MCF 10A (cell line): Measurements from ENCODE around the gene PDHX. TPM values are rescaled to one million over a fixed set of nuclear protein-coding genes. Genes with fewer than 3 reads are reported as not detected.

Experiments used
- BruUV-seq: library from RNA; stranded (reverse); fragments of 400-500 nt; replicated peaks from 2 replicates; lab custom pipeline; 2021; lab: Mats Ljungman, UMichigan
- CTCF ChIA-PET: fragments of 300-600 bp; sonication (Branson Sonifier 250); formaldehyde crosslinking; extraction: SDS; loops from one replicate; lab custom pipeline; 2021; ENCODE audit warnings: antibody characterized with exemption, inconsistent platforms; lab: Yijun Ruan, JAX
- POLR2A ChIA-PET: fragments of 300-600, 350-650 bp; sonication (Branson Sonifier 250); formaldehyde crosslinking; extraction: SDS; loops from one replicate; lab custom pipeline; 2020; ENCODE audit warnings: antibody characterized with exemption, inconsistent platforms; lab: Yijun Ruan, JAX
- DNase-seq: peaks from one replicate; pipeline ENCODE4 v3.0.0-alpha.2; 2018; ENCODE audit not compliant: unreplicated experiment
- H3K27ac Mint-ChIP-seq: one replicate; pipeline ENCODE4 v1.8.0; 2022; ENCODE audit warnings: mild to moderate bottlenecking, low read depth, mixed read lengths; ENCODE audit not compliant: unreplicated experiment
- H3K27me3 Mint-ChIP-seq: one replicate; pipeline ENCODE4 v1.8.0; 2022; ENCODE audit warnings: mixed read lengths; ENCODE audit not compliant: insufficient read depth, unreplicated experiment
- H3K36me3 Mint-ChIP-seq: one replicate; pipeline ENCODE4 v1.8.0; 2022; ENCODE audit warnings: mild to moderate bottlenecking, moderate library complexity, mixed read lengths; ENCODE audit not compliant: insufficient read depth, unreplicated experiment
- H3K4me1 Mint-ChIP-seq: one replicate; pipeline ENCODE4 v1.8.0; 2022; ENCODE audit warnings: mixed read lengths; ENCODE audit not compliant: insufficient read depth, unreplicated experiment
- H3K4me3 Mint-ChIP-seq: one replicate; pipeline ENCODE4 v1.8.0; 2022; ENCODE audit warnings: mild to moderate bottlenecking, moderate library complexity, mixed read lengths; ENCODE audit not compliant: unreplicated experiment
- H3K9me3 Mint-ChIP-seq: one replicate; pipeline ENCODE4 v1.8.0; 2022; ENCODE audit warnings: mixed read lengths; ENCODE audit not compliant: unreplicated experiment
- intact Hi-C: fragments of 100-400 bp; cut with micrococcal nuclease; formaldehyde crosslinking; loops from 2 replicates; pipeline ENCODE4 v1.14.1; 2022
- total RNA-seq: library from RNA; stranded (reverse); gene quantifications from 2 replicates; pipeline ENCODE4 v1.2.3, GENCODE V29; 2022
- TF ChIP-seq, protein P1 (sequence below): fragments of 200-600 bp; IDR thresholded peaks from one replicate; pipeline ENCODE4 v1.8.0; 2022; ENCODE audit warnings: antibody characterized with exemption, mild to moderate bottlenecking; ENCODE audit not compliant: unreplicated experiment

Gene PDHX
- total RNA-seq, 1 experiment from 2014 or later: 35.9 TPM

DNA sequence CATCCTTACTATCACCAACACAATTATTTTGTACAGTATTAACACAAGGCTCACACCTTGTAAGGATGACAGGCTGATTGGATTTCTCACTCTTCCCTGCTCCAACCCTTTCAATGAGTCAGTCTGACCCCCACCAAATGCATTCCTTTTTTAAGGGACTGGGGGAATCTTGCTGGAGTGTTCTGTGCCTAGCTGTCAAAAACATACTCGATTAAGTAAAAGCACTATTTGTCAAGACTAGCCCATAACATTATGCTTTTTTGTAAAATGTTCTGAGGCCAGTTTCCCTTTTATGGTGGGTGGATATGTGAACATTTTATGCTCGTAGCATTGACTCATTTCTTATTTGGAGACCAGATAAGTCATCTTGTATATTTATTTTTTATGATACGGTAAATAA is 87.2 kb downstream of the PDHX start:
- ChIA-PET POLR2A (interaction anchor here (0.7 to 1.5 kb wide), 2 partner anchors 10 to 75 kb away, joined by 3 read pairs; no protein-coding TSS in a partner anchor), CTCF (no interaction called here)
- Mint-ChIP-seq H3K4me3 (no peak overlapping the region), H3K27ac (no peak overlapping the region), H3K27me3 (no peaks in the 10 kb centered on the region), H3K4me1 (peaks cover under 1% of the 10 kb centered on the region), H3K36me3 (peaks cover 7% of the 10 kb centered on the region), H3K9me3 (no peaks in the 10 kb centered on the region)
- TF ChIP-seq, protein P1, sequence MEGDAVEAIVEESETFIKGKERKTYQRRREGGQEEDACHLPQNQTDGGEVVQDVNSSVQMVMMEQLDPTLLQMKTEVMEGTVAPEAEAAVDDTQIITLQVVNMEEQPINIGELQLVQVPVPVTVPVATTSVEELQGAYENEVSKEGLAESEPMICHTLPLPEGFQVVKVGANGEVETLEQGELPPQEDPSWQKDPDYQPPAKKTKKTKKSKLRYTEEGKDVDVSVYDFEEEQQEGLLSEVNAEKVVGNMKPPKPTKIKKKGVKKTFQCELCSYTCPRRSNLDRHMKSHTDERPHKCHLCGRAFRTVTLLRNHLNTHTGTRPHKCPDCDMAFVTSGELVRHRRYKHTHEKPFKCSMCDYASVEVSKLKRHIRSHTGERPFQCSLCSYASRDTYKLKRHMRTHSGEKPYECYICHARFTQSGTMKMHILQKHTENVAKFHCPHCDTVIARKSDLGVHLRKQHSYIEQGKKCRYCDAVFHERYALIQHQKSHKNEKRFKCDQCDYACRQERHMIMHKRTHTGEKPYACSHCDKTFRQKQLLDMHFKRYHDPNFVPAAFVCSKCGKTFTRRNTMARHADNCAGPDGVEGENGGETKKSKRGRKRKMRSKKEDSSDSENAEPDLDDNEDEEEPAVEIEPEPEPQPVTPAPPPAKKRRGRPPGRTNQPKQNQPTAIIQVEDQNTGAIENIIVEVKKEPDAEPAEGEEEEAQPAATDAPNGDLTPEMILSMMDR: no peak
- intact Hi-C loops: loop anchor here (10.0 kb wide), 1 partner anchor 81 kb away; no protein-coding TSS in a partner anchor
- BruUV-seq: no TSS peak
- no peak for DNase-seq

DNA sequence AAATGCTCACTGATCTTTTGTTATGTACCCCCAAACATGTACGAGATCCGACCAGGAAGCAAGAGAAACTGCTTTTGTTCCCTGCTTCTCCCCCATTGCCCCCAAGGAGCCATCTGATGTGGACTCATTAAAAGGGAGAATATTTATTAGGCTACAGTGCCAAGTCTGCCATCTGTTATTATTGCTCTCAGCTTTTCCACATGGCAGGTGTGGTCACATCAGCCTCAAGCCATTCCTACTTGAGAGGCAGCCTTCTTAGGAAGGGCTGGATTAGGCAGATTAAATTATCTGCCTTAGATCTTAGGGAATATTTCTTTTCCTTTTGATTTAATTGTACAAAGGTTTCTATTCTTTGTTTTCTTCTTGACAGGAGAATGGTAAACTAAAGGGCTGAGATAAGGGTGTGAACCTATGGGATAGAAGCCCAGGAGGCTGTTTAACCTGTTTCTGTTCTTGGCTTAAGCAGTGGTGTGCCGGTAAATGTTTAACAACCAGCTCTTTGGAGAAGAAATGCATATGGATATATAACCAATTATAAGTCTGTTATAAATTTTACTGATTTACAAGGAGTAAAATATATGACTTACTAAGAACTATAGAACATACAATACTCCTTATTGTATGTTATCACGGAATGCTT is 88.8 kb downstream of the PDHX start:
- H3K4me1 Mint-ChIP-seq: peaks cover 15% of the 10 kb centered on the region
- no TSS peak for BruUV-seq

DNA sequence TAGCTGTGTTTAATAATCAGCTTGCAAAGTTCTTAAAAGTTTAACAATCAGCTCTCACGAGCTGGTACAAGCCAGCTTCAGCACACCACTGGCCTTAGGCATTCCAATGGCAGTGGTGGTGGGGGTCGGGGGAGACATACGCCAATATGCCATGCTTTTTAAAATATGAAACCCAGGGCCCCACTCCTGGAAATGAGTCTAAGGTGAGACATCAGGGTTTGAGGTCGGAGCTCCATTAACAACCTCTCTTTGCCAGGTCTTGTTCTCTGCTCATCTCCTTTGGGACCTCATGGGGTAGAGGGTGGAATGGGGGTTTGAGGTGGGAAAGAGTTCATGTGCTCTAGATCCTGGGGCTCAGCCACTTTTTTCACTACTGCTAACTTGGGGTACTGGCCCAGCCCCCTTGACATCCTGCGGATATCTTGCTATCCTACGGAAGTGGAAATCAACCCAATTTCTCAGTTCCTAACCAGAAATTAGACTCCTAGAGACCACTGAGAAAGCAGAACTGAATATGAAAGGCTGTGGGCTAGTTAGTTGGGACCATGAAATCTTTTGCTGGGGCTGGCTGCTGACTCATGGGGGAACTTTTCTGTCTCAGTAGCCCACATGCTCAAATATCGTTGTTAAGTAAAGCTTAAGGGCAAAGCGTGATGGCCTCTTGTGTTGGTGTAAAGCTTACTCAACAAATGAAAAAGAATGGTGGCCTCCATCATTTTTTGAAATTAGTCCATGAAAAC is 90.1 kb downstream of the PDHX start:
- intact Hi-C loops: loop anchor here (5.0 to 10.0 kb wide), 2 partner anchors 78 to 301 kb away; no protein-coding TSS in a partner anchor
- BruUV-seq: no TSS peak
- DNase-seq: no peak
- H3K36me3 Mint-ChIP-seq: peaks cover 7% of the 10 kb centered on the region
- TF ChIP-seq, protein P1: no peak
- no peaks in the 10 kb centered on the region for H3K9me3 Mint-ChIP-seq
- H3K4me1 Mint-ChIP-seq: peaks cover 20% of the 10 kb centered on the region
- H3K27me3 Mint-ChIP-seq: no peaks in the 10 kb centered on the region
- H3K27ac Mint-ChIP-seq: no peak overlapping the region
- ChIA-PET POLR2A (interaction anchor here (1.0 to 5.1 kb wide), 3 partner anchors 23 to 140 kb away, joined by 3 to 61 read pairs (median 4); no protein-coding TSS in a partner anchor), CTCF (interaction anchor here (0.9 to 1.7 kb wide), 4 partner anchors 9 to 385 kb away, joined by 4 to 6 read pairs (median 5); no protein-coding TSS in a partner anchor)
- H3K4me3 Mint-ChIP-seq: no peak overlapping the region

More for the DNA sequence above, 88.8 kb downstream of the PDHX start:
- Mint-ChIP-seq H3K4me3 (no peak overlapping the region), H3K27me3 (no peaks in the 10 kb centered on the region), H3K36me3 (peaks cover 7% of the 10 kb centered on the region), H3K27ac (no peak overlapping the region), H3K9me3 (no peaks in the 10 kb centered on the region)
- TF ChIP-seq, protein P1: no peak
- CTCF ChIA-PET: interaction anchor here (0.6 to 1.7 kb wide), 3 partner anchors 79 to 387 kb away, joined by 4 to 6 read pairs (median 5); no protein-coding TSS in a partner anchor
- no peak for DNase-seq
- POLR2A ChIA-PET: interaction anchor here (1.0 kb wide), 1 partner anchor 28 kb away, joined by 3 read pairs; no protein-coding TSS in a partner anchor
- intact Hi-C loops: loop anchor here (5.0 to 10.0 kb wide), 2 partner anchors 80 to 302 kb away; no protein-coding TSS in a partner anchor
